Measurements from ENCODE around the gene RASSF5. TPM values are rescaled to one million over a fixed set of nuclear protein-coding genes. Genes with fewer than 3 reads are reported as not detected.

RASSF5 gene
- total RNA-seq, 2 donors from 2014 or later = 0.20 to 0.26 TPM

- no peaks in the 10 kb centered on the region for H3K36me3 ChIP-seq (ENCODE audit: control insufficient read depth, insufficient read depth, low read length)
- H3K4me1 ChIP-seq (ENCODE audit: control insufficient read depth, insufficient read depth, low read length) = peaks cover 4% of the 10 kb centered on the region
- Mint-ChIP-seq H3K27me3 (ENCODE audit: insufficient read depth) (peaks cover 44% of the 10 kb centered on the region), H3K36me3 (ENCODE audit: low read depth) (no peaks in the 10 kb centered on the region), H3K9me3 (no peaks in the 10 kb centered on the region), H3K27ac (no peak overlapping the region), H3K4me3 (no peak overlapping the region), H3K4me1 (peaks cover 13% of the 10 kb centered on the region)
- peak overlapping the region; percentile 81 for H3K27ac ChIP-seq (ENCODE audit: low read depth, low read length)
- H3K4me3 ChIP-seq (ENCODE audit: low read length) = no peak overlapping the region
- H3K9ac ChIP-seq (ENCODE audit: extremely low read depth, low read length, poor library complexity, severe bottlenecking) = no peak overlapping the region
- no peaks in the 10 kb centered on the region for H3K9me3 ChIP-seq (ENCODE audit: control insufficient read depth, low read length)
- H3K27me3 ChIP-seq (ENCODE audit: control insufficient read depth, insufficient read depth, low read length, poor library complexity, severe bottlenecking) = peaks cover 37% of the 10 kb centered on the region
- TF ChIP-seq, protein P1, sequence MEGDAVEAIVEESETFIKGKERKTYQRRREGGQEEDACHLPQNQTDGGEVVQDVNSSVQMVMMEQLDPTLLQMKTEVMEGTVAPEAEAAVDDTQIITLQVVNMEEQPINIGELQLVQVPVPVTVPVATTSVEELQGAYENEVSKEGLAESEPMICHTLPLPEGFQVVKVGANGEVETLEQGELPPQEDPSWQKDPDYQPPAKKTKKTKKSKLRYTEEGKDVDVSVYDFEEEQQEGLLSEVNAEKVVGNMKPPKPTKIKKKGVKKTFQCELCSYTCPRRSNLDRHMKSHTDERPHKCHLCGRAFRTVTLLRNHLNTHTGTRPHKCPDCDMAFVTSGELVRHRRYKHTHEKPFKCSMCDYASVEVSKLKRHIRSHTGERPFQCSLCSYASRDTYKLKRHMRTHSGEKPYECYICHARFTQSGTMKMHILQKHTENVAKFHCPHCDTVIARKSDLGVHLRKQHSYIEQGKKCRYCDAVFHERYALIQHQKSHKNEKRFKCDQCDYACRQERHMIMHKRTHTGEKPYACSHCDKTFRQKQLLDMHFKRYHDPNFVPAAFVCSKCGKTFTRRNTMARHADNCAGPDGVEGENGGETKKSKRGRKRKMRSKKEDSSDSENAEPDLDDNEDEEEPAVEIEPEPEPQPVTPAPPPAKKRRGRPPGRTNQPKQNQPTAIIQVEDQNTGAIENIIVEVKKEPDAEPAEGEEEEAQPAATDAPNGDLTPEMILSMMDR (conservative IDR thresholded peaks at IDR 0.05) = no peak
- no peak for DNase-seq
- WGBS, 2 experiments (ENCODE audit: insufficient coverage in 1 of 2, insufficient read length in 1 of 2) = 65 to 79% methylated on average over 5 to 14 of the region's 14 CpGs
These were observed 4.9 kb downstream of the RASSF5 start for GRCh38 chr1:206512058-206512850.

GRCh38 chr1:206512851-206513180 is 5.5 kb downstream of the RASSF5 start:
- no peak for DNase-seq
- no peak overlapping the region for H3K9ac ChIP-seq (ENCODE audit: extremely low read depth, low read length, poor library complexity, severe bottlenecking)
- no peaks in the 10 kb centered on the region for H3K36me3 ChIP-seq (ENCODE audit: control insufficient read depth, insufficient read depth, low read length)
- 90 to 100% methylated on average over 1 to 4 of the region's 4 CpGs for WGBS, 2 experiments (ENCODE audit: insufficient coverage in 1 of 2, insufficient read length in 1 of 2)
- Mint-ChIP-seq H3K27me3 (ENCODE audit: insufficient read depth) (peaks cover 41% of the 10 kb centered on the region), H3K36me3 (ENCODE audit: low read depth) (no peaks in the 10 kb centered on the region), H3K4me3 (no peak overlapping the region), H3K27ac (no peak overlapping the region), H3K4me1 (peaks cover 13% of the 10 kb centered on the region), H3K9me3 (no peaks in the 10 kb centered on the region)
- TF ChIP-seq, protein P1 (conservative IDR thresholded peaks at IDR 0.05) = no peak
- no peak overlapping the region for H3K4me3 ChIP-seq (ENCODE audit: low read length)
- H3K27me3 ChIP-seq (ENCODE audit: control insufficient read depth, insufficient read depth, low read length, poor library complexity, severe bottlenecking) = peaks cover 31% of the 10 kb centered on the region
- H3K9me3 ChIP-seq (ENCODE audit: control insufficient read depth, low read length) = no peaks in the 10 kb centered on the region
- peak overlapping the region; percentile 65 for H3K27ac ChIP-seq (ENCODE audit: low read depth, low read length)
- H3K4me1 ChIP-seq (ENCODE audit: control insufficient read depth, insufficient read depth, low read length) = peaks cover 4% of the 10 kb centered on the region

DNA sequence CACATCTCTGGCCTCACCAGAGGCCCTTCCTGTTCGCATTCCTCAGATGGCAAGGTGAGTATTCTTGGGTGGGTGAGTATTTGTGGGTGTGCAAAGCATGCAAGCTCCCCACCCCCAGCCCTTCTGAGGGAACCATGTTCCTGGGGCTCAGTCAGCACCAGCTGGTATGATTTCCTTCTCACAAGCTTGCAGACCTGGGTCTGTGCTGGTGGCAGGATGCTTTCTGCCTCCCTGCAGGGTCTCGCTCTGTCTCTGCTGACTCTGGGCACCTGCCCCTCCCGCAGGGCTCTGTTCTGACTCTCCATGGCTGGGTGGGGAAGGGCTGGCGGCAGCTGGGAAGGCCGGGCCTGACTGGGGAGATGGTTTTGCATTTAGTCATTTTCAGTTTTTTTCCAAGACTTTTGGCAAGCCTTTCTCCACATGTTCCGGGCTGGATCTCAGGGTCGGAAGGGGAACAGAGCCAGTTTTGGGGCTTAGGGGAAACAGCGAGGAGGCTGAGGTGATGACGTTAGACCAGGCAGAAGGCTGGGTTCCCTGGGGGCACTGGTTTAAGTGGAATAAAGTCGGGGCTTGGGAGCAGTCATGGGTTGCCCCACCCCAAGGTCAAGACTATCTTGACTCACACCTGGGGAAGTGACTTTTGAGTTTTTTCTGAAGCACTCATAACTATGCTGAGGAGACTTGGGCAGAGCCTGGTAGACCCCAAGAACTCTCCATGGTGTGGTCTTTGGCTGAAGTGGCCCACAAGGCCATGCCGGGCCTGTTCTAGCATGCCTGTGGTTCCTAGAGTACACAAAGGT is 6.2 kb downstream of the RASSF5 start:
- H3K4me1 ChIP-seq (ENCODE audit: control insufficient read depth, insufficient read depth, low read length) = peaks cover 4% of the 10 kb centered on the region
- TF ChIP-seq, protein P1 (conservative IDR thresholded peaks at IDR 0.05) = no peak
- no peaks in the 10 kb centered on the region for H3K9me3 ChIP-seq (ENCODE audit: control insufficient read depth, low read length)
- DNase-seq = no peak
- peaks cover 24% of the 10 kb centered on the region for H3K27me3 ChIP-seq (ENCODE audit: control insufficient read depth, insufficient read depth, low read length, poor library complexity, severe bottlenecking)
- WGBS, 2 experiments (ENCODE audit: insufficient coverage in 1 of 2, insufficient read length in 1 of 2) = 81 to 91% methylated on average over 4 to 11 of the region's 11 CpGs
- H3K9ac ChIP-seq (ENCODE audit: extremely low read depth, low read length, poor library complexity, severe bottlenecking) = no peak overlapping the region
- no peak overlapping the region for H3K27ac ChIP-seq (ENCODE audit: low read depth, low read length)
- H3K4me1 Mint-ChIP-seq = peaks cover 13% of the 10 kb centered on the region
- no peaks in the 10 kb centered on the region for H3K36me3 Mint-ChIP-seq (ENCODE audit: low read depth)
- H3K27ac Mint-ChIP-seq = no peak overlapping the region
- H3K27me3 Mint-ChIP-seq (ENCODE audit: insufficient read depth) = peaks cover 34% of the 10 kb centered on the region
- no peaks in the 10 kb centered on the region for H3K36me3 ChIP-seq (ENCODE audit: control insufficient read depth, insufficient read depth, low read length)
- H3K4me3 Mint-ChIP-seq = no peak overlapping the region
- H3K9me3 Mint-ChIP-seq = no peaks in the 10 kb centered on the region
- H3K4me3 ChIP-seq (ENCODE audit: low read length) = no peak overlapping the region
